SK-N-SH treated with all-trans-retinoic acid at 6 μM for 48 hours (cell line): ENCODE data around the gene HNF1A.

Source experiments
- ATAC-seq: fragments of 200-7000 bp; cut with Tn5 transposase; 3 replicates; pipeline ENCODE4 v1.9.1; 2020; ENCODE audit warnings: mild to moderate bottlenecking, moderate library complexity
- ARNTL ChIP-seq: fragments of 450-650 bp; formaldehyde crosslinking; IDR thresholded peaks from 2 replicates; pipeline ENCODE4 v1.5.0; 2020; ENCODE audit warnings: low read depth, mild to moderate bottlenecking, moderate library complexity, borderline replicate concordance
- BACH2 ChIP-seq: fragments of 250-450 bp; sonication (Bioruptor Pico); IDR thresholded peaks from 2 replicates; pipeline ENCODE4 v1.9.0; 2021; ENCODE audit warnings: mild to moderate bottlenecking, borderline replicate concordance
- CSDC2 ChIP-seq: fragments of 250-450 bp; sonication (Bioruptor Pico); IDR thresholded peaks from 2 replicates; pipeline ENCODE4 v1.5.0; 2020; ENCODE audit warnings: mild to moderate bottlenecking, moderate library complexity
- ESRRG ChIP-seq: fragments of 250-450 bp; sonication (Bioruptor Pico); IDR thresholded peaks from 2 replicates; pipeline ENCODE4 v1.6.1; 2021; ENCODE audit warnings: mild to moderate bottlenecking
- ISL1 ChIP-seq: fragments of 250-450 bp; sonication (Bioruptor Pico); IDR thresholded peaks from 2 replicates; pipeline ENCODE4 v2.1.2; 2022; ENCODE audit warnings: mild to moderate bottlenecking, moderate library complexity
- OSR1 ChIP-seq: fragments of 250-450 bp; sonication (Bioruptor Pico); IDR thresholded peaks from 2 replicates; pipeline ENCODE4 v1.8.0; 2022; ENCODE audit warnings: moderate library complexity, mild to moderate bottlenecking, inconsistent platforms
- PPARA ChIP-seq: fragments of 250-450 bp; sonication (Bioruptor Pico); IDR thresholded peaks from 2 replicates; pipeline ENCODE4 v1.5.0; 2020; ENCODE audit warnings: mild to moderate bottlenecking, borderline replicate concordance
- RARB ChIP-seq: fragments of 250-450 bp; sonication (Bioruptor Pico); IDR thresholded peaks from 2 replicates; pipeline ENCODE4 v1.8.0; 2021; ENCODE audit warnings: mild to moderate bottlenecking, moderate library complexity
- TCF4 ChIP-seq: fragments of 250-450 bp; sonication (Bioruptor Pico); IDR thresholded peaks from 2 replicates; pipeline ENCODE4 v1.8.0; 2021; ENCODE audit warnings: mild to moderate bottlenecking, moderate library complexity, borderline replicate concordance
- TOX ChIP-seq: fragments of 250-450 bp; sonication (Bioruptor Pico); IDR thresholded peaks from 2 replicates; pipeline ENCODE4 v1.8.0; 2021; ENCODE audit warnings: mild to moderate bottlenecking, moderate library complexity, borderline replicate concordance
- ZC3H10 ChIP-seq: fragments of 250-450 bp; sonication (Bioruptor Pico); IDR thresholded peaks from 2 replicates; pipeline ENCODE4 v1.5.1; 2021; ENCODE audit warnings: mild to moderate bottlenecking, moderate library complexity
- ZFP3 ChIP-seq: fragments of 250-450 bp; sonication (Bioruptor Pico); IDR thresholded peaks from 2 replicates; pipeline ENCODE4 v1.5.0; 2020; ENCODE audit warnings: mild to moderate bottlenecking, moderate library complexity
- ZFP30 ChIP-seq: fragments of 450-650 bp; formaldehyde crosslinking; IDR thresholded peaks from 2 replicates; pipeline ENCODE4 v1.5.0; 2022; ENCODE audit warnings: mild to moderate bottlenecking, moderate library complexity
- ZNF565 ChIP-seq: fragments of 450-650 bp; formaldehyde crosslinking; conservative IDR thresholded peaks from 2 replicates; pipeline ENCODE4 v1.5.0; 2020; ENCODE audit warnings: low read depth, mild to moderate bottlenecking, moderate library complexity
- ZNF70 ChIP-seq: fragments of 450-650 bp; formaldehyde crosslinking; IDR thresholded peaks from 2 replicates; pipeline ENCODE4 v1.5.0; 2020; ENCODE audit warnings: mild to moderate bottlenecking, moderate library complexity
- ZNF8 ChIP-seq: fragments of 450-650 bp; formaldehyde crosslinking; IDR thresholded peaks from 2 replicates; pipeline ENCODE4 v1.5.0; 2020; ENCODE audit warnings: mild to moderate bottlenecking, moderate library complexity
- TF ChIP-seq, protein P1 (sequence below): fragments of 250-450 bp; sonication (Bioruptor Pico); IDR thresholded peaks from 2 replicates; pipeline ENCODE4 v1.8.0; 2020; ENCODE audit warnings: mild to moderate bottlenecking, moderate library complexity, borderline replicate concordance
- TF ChIP-seq, protein P2 (sequence below): fragments of 250-450 bp; sonication (Bioruptor Pico); IDR thresholded peaks from 2 replicates; pipeline ENCODE4 v1.8.0; 2021; ENCODE audit warnings: low read depth, mild to moderate bottlenecking, moderate library complexity, borderline replicate concordance
- TF ChIP-seq, protein P3 (sequence below): fragments of 250-450 bp; sonication (Bioruptor Pico); IDR thresholded peaks from 2 replicates; pipeline ENCODE4 v1.5.0; 2020; ENCODE audit warnings: mild to moderate bottlenecking, moderate library complexity
- TF ChIP-seq, protein P4 (sequence below): fragments of 250-450 bp; sonication (Bioruptor Pico); IDR thresholded peaks from 2 replicates; pipeline ENCODE4 v1.5.1; 2021; ENCODE audit warnings: mild to moderate bottlenecking, moderate library complexity

HNF1A gene

DNA sequence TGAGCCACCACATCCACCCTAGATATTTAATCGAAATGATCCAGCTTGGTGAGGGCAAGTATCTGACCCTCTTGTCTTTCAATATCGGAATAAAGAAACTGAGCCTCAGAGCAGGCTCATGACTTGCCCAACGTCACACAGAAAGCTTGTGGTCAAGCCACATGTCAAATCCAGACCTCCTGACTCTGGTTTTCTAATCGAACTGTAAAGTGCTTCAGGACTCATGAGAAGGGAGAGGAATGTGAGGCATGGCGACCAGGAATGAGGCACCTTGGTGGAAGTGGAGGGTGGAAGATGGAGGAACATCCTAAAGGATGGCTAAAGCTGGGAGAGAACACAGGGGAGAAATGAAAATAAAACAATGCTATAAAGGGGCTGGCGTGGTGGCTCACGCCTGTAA is 46.3 kb upstream of the HNF1A start (continued):
- TF ChIP-seq, protein P1, sequence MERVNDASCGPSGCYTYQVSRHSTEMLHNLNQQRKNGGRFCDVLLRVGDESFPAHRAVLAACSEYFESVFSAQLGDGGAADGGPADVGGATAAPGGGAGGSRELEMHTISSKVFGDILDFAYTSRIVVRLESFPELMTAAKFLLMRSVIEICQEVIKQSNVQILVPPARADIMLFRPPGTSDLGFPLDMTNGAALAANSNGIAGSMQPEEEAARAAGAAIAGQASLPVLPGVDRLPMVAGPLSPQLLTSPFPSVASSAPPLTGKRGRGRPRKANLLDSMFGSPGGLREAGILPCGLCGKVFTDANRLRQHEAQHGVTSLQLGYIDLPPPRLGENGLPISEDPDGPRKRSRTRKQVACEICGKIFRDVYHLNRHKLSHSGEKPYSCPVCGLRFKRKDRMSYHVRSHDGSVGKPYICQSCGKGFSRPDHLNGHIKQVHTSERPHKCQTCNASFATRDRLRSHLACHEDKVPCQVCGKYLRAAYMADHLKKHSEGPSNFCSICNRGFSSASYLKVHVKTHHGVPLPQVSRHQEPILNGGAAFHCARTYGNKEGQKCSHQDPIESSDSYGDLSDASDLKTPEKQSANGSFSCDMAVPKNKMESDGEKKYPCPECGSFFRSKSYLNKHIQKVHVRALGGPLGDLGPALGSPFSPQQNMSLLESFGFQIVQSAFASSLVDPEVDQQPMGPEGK (CRISPR knock-in tag) = no peak
- no peak for TF ChIP-seq ZNF8 (CRISPR knock-in tag)
- no peak for TF ChIP-seq OSR1 (CRISPR knock-in tag)
- TF ChIP-seq ZFP30 = no peak
- TF ChIP-seq ZNF565 (CRISPR knock-in tag) = no peak
- no peak for TF ChIP-seq ARNTL (CRISPR knock-in tag)
- TF ChIP-seq ISL1 (CRISPR knock-in tag) = no peak
- no peak for TF ChIP-seq TCF4 (CRISPR knock-in tag)

DNA sequence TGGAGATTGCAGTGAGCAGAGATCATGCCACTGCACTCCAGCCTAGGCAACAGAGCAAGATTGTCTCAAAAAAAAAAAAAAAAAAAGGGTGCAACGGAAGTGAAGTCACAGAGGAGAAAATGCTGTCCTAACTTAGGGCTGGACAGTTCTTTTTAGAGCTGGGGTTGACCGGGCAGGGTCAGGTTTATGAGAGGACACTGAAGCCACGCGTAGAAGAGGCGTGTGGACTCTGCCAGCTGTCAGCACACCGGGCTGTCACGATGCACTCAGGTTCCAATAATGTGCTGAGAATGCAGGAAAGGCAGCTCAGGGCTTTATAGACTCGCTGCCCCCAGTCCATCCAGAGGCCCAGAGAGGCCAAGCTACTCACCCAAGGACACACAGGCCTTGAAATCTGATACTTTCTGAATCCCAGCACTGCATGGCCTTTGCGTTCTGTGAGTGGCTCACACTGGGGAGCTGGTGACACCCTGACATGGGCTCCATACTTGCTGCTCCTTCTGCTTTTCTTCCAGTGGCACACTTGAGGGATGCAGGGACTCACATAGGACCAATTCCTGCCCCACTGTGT is 45.3 kb upstream of the HNF1A start:
- ATAC-seq = no peak
- TF ChIP-seq CSDC2 = no peak
- TF ChIP-seq, protein P2, sequence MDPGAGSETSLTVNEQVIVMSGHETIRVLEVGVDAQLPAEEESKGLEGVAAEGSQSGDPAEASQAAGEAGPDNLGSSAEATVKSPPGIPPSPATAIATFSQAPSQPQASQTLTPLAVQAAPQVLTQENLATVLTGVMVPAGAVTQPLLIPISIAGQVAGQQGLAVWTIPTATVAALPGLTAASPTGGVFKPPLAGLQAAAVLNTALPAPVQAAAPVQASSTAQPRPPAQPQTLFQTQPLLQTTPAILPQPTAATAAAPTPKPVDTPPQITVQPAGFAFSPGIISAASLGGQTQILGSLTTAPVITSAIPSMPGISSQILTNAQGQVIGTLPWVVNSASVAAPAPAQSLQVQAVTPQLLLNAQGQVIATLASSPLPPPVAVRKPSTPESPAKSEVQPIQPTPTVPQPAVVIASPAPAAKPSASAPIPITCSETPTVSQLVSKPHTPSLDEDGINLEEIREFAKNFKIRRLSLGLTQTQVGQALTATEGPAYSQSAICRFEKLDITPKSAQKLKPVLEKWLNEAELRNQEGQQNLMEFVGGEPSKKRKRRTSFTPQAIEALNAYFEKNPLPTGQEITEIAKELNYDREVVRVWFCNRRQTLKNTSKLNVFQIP (CRISPR knock-in tag) = no peak
- TF ChIP-seq ZFP30 = no peak
- no peak for TF ChIP-seq BACH2 (CRISPR knock-in tag)
- TF ChIP-seq, protein P3, sequence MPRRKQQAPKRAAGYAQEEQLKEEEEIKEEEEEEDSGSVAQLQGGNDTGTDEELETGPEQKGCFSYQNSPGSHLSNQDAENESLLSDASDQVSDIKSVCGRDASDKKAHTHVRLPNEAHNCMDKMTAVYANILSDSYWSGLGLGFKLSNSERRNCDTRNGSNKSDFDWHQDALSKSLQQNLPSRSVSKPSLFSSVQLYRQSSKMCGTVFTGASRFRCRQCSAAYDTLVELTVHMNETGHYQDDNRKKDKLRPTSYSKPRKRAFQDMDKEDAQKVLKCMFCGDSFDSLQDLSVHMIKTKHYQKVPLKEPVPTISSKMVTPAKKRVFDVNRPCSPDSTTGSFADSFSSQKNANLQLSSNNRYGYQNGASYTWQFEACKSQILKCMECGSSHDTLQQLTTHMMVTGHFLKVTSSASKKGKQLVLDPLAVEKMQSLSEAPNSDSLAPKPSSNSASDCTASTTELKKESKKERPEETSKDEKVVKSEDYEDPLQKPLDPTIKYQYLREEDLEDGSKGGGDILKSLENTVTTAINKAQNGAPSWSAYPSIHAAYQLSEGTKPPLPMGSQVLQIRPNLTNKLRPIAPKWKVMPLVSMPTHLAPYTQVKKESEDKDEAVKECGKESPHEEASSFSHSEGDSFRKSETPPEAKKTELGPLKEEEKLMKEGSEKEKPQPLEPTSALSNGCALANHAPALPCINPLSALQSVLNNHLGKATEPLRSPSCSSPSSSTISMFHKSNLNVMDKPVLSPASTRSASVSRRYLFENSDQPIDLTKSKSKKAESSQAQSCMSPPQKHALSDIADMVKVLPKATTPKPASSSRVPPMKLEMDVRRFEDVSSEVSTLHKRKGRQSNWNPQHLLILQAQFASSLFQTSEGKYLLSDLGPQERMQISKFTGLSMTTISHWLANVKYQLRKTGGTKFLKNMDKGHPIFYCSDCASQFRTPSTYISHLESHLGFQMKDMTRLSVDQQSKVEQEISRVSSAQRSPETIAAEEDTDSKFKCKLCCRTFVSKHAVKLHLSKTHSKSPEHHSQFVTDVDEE = no peak
- no peak for TF ChIP-seq ISL1 (CRISPR knock-in tag)

DNA sequence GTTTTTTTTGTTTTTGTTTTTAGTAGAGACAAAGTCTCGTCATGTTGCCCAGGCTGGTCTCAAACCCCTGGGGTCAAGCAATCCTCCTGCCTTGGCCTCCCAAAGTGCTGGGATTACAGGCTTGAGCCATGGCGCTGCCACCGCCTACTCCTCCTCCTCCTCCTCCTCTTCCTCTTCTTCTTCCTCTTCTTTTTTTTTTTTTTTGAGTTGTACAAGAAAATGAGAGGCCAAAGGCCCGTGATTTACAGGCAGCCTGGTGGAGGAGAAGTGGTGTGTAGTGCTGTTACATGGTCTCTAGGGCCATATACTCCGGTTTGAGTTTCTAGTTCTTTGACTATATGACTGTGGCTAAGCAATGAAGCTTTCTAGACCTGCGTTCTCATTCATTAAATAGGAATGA is 44.6 kb upstream of the HNF1A start:
- TF ChIP-seq, protein P2 (CRISPR knock-in tag) = no peak
- no peak for TF ChIP-seq ZNF8 (CRISPR knock-in tag)
- no peak for TF ChIP-seq ZNF70
- no peak for TF ChIP-seq CSDC2
- TF ChIP-seq ESRRG = no peak
- no peak for TF ChIP-seq OSR1 (CRISPR knock-in tag)
- TF ChIP-seq BACH2 (CRISPR knock-in tag) = no peak
- TF ChIP-seq, protein P3 = no peak
- TF ChIP-seq RARB = no peak
- no peak for TF ChIP-seq TOX
- no peak for TF ChIP-seq ZFP3
- TF ChIP-seq, protein P4, sequence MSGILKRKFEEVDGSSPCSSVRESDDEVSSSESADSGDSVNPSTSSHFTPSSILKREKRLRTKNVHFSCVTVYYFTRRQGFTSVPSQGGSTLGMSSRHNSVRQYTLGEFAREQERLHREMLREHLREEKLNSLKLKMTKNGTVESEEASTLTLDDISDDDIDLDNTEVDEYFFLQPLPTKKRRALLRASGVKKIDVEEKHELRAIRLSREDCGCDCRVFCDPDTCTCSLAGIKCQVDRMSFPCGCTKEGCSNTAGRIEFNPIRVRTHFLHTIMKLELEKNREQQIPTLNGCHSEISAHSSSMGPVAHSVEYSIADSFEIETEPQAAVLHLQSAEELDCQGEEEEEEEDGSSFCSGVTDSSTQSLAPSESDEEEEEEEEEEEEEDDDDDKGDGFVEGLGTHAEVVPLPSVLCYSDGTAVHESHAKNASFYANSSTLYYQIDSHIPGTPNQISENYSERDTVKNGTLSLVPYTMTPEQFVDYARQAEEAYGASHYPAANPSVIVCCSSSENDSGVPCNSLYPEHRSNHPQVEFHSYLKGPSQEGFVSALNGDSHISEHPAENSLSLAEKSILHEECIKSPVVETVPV (CRISPR knock-in tag) = no peak
- no peak for TF ChIP-seq PPARA (CRISPR knock-in tag)
- no peak for TF ChIP-seq ARNTL (CRISPR knock-in tag)
- TF ChIP-seq TCF4 (CRISPR knock-in tag) = no peak
- no peak for TF ChIP-seq ZC3H10 (CRISPR knock-in tag)
- no peak for ATAC-seq
